Mucosa of descending colon (tissue), 3 donors: ENCODE measurements around the gene S100A16. TPM values are rescaled to one million over a fixed set of nuclear protein-coding genes. Genes with fewer than 3 reads are reported as not detected.

Experiments
- ATAC-seq: fragments of 200-7000 bp; cut with Tn5 transposase; one replicate; pipeline ENCODE4 v1.9.1; 2020; ENCODE audit warnings: mild to moderate bottlenecking, moderate library complexity
- DNase-seq, 3 donors: peaks; one replicate each; pipeline ENCODE4 v3.0.0-alpha.2; 2020
- H3K36me3 ChIP-seq: fragments of 200-600 bp; one replicate; pipeline ENCODE4 v1.8.0; 2021; ENCODE audit warnings: low read depth, mild to moderate bottlenecking
- H3K4me1 ChIP-seq: fragments of 200-600 bp; one replicate; pipeline ENCODE4 v1.8.0; 2021; ENCODE audit warnings: low read depth, mild to moderate bottlenecking
- H3K4me3 ChIP-seq: fragments of 200-600 bp; one replicate; pipeline ENCODE4 v1.8.0; 2021; ENCODE audit warnings: mild to moderate bottlenecking
- H3K9me3 ChIP-seq: fragments of 200-600 bp; one replicate; pipeline ENCODE4 v1.8.0; 2021; ENCODE audit warnings: mild to moderate bottlenecking
- intact Hi-C, 2 donors: fragments of 100-400 bp; cut with DNase I in 1 of 2; cut with micrococcal nuclease in 1 of 2; formaldehyde crosslinking; loops; one replicate each; pipeline versions ENCODE4 v1.11.0 to v1.11.1; 2022; cut with DNase I, micrococcal nuclease
- total RNA-seq, 3 donors: library from RNA; stranded (reverse); fragmentation: NEBNext Ultra II Directional in 2 of 3; extraction: Animal tissue kit (Norgen Biotek cat#: 25700) in 2 of 3; gene quantifications; one replicate each; pipeline versions ENCODE4 v1.2.1 to v1.2.4, GENCODE V29; 2021 to 2023
- TF ChIP-seq, protein P1 (sequence below): fragments of 200-600 bp; IDR thresholded peaks from one replicate; pipeline ENCODE4 v1.8.0; 2022; ENCODE audit warnings: antibody characterized with exemption, mild to moderate bottlenecking
- donor health status: DM: no; HTN: no; CAD: no; lungs with moderate emphysema.
- donor health status: DM: no; HTN: no; CAD: no.
- donor health status: DM: no; HTN: yes; CAD: no.

S100A16 gene
- total RNA-seq, 3 donors from 2014 or later = 79.9 to 156 (median 139) TPM

DNA sequence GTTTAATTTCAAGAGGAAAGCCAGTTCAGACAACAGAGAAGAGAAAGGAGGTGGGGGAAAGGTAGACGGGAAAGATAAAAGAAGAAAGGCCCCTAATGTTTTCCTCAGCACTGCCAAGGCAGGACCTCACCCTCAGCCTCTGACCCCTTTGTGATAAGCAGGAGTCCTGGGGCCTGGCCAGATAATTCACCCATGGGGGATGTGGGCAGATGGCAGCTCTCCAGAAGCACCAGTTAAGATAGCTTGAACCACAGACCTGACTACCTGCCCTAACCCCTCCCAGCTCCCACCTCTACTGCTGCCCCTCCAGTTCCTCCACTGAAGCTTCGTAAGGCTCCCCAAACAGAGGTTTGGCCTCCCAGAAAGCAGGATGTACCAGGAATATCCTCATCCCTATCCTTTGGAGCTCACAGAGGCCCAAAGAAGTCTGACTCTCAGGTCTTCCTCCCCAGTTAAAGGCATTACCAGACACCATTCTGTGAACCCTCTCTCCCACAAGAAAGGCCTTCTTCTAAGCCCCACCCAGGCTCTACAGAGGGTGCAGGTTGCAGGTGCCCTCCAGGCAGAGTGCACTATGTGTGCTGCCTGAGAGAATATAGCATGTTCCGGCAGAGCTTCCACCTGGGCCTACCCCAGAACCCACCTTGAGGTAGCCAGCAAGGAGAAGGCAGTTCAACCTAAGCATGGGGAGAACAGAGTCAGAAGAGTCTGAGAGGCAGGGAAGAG lies 36.4 kb upstream of the S100A16 start:
- intact Hi-C loops = no loop called here
- Histone ChIP-seq H3K36me3 (no peaks in the 10 kb centered on the region), H3K4me1 (peaks cover 7% of the 10 kb centered on the region), H3K4me3 (no peak overlapping the region), H3K9me3 (no peaks in the 10 kb centered on the region)
- ATAC-seq (peak; percentile 2), DNase-seq (peak in 1 of 3 donors; percentile 23)
- TF ChIP-seq, protein P1, sequence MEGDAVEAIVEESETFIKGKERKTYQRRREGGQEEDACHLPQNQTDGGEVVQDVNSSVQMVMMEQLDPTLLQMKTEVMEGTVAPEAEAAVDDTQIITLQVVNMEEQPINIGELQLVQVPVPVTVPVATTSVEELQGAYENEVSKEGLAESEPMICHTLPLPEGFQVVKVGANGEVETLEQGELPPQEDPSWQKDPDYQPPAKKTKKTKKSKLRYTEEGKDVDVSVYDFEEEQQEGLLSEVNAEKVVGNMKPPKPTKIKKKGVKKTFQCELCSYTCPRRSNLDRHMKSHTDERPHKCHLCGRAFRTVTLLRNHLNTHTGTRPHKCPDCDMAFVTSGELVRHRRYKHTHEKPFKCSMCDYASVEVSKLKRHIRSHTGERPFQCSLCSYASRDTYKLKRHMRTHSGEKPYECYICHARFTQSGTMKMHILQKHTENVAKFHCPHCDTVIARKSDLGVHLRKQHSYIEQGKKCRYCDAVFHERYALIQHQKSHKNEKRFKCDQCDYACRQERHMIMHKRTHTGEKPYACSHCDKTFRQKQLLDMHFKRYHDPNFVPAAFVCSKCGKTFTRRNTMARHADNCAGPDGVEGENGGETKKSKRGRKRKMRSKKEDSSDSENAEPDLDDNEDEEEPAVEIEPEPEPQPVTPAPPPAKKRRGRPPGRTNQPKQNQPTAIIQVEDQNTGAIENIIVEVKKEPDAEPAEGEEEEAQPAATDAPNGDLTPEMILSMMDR = no peak

DNA sequence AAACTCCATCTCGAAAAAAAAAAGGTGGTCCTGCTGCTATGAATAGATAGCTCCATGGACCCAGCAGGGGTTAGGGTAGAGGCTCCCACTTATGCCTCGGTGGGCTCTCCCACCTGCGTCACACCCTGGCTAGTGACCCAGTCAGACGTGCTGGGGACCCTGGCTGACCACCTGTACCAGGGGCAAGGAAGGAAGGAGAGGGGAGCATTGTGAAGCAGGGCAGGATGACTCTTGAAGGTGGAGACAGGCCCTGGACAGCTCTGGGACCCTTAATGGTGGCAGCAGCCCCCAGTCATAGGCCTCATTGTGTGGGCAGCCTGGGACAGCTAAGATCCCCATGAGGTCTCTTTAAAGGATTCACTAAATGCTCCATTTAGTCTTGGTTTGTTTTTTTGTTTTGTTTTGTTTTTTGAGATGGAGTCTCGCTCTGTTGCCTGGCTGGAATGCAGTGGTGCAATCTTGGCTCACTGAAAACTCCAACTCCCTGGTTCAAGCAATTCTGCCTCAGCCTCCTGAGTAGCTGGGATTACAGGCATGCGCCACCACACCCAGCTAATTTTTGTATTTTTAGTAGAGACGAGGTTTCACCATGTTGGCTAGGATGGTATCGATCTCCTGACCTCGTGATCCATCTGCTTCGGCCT lies 35.2 kb upstream of the S100A16 start:
- peak in 1 of 3 donors; percentile 32 for DNase-seq
- H3K36me3 ChIP-seq = no peaks in the 10 kb centered on the region
- no peak for ATAC-seq
- H3K9me3 ChIP-seq = no peaks in the 10 kb centered on the region
- no peak overlapping the region for H3K4me3 ChIP-seq
- intact Hi-C loops = no loop called here
- H3K4me1 ChIP-seq = peaks cover 7% of the 10 kb centered on the region
- TF ChIP-seq, protein P1 = no peak

DNA sequence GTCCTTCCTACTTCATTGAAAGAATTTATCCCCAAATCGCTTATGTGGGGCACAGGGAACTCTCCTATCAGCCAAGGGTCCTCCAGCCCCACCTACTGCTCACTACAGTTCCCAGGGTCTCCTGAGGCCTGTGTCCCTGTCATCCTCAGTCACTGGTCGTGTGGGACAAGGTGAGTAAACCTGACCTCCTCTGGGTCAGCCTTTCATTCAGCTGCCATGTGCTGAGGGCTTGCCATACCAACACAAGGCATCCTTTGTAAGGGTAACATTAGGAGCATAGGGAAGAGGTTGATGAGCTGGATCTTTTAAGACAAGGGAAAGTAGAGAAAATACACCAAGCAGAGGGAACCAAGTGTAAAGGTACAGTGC lies 34.4 kb upstream of the S100A16 start:
- H3K4me1 ChIP-seq = no peaks in the 10 kb centered on the region
- no peaks in the 10 kb centered on the region for H3K36me3 ChIP-seq
- TF ChIP-seq, protein P1 = no peak

DNA sequence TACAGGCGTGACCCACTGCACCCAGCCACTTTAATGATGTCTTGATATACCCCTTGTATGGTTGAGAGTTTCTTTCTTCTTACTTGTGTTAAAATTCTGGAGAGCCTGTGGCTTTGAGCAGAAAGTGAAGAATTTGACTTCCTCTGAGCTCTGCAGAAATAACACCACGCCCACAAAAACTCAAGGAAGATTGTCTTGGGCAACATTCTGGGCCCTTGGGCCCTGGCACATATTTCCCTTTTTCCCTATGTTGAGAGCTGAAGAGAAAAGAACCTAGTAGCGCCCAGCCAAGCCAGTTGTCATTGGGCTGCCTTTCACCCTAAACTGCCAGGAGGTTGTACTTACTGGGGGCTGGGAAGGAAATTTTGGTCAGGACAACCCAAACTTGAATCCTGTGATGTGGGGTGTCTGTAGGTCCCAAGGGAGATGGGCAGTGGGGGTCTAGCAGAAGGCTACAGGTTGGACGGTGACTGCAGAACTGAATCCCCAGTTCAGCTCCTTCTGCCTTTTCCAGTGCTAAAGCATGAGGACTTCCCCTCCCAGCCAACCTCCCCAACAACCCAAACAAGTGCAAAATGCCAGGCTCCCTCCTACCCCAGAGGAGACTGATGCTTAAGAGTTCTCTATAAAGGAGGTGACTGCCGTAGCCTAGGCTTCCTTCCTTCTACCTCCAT lies 33.9 kb upstream of the S100A16 start:
- TF ChIP-seq, protein P1 = no peak
- Histone ChIP-seq H3K9me3 (no peaks in the 10 kb centered on the region), H3K36me3 (peaks cover 5% of the 10 kb centered on the region), H3K4me3 (no peak overlapping the region), H3K4me1 (no peaks in the 10 kb centered on the region)
- no peak for DNase-seq
- intact Hi-C loops = no loop called here
- ATAC-seq = peak; percentile 10

More for the DNA sequence above, 34.4 kb upstream of the S100A16 start:
- intact Hi-C loops = no loop called here
- DNase-seq (no peak), ATAC-seq (peak; percentile 12)
- H3K9me3 ChIP-seq = no peaks in the 10 kb centered on the region
- no peak overlapping the region for H3K4me3 ChIP-seq

DNA sequence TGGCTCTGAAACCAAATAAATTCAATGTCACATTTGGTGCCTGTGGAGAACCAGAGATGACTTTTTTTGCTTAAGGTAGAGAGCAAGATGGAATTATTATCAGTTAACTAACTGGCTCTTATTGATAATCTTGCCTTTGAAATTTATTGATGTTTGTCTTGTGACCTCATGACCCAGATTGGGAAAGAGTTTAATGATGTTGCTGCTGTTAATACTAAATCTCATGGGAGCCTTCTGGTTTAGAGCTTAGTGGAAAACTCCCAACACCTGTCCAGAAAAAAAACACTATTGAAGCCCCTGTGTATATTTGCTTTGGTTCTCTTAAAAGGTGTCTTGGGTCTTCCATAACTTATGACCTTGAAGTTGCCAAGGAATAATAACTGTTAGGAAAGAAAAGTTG lies 30.9 kb upstream of the S100A16 start:
- DNase-seq (no peak), ATAC-seq (no peak)
- TF ChIP-seq, protein P1 = no peak
- no peak overlapping the region for H3K4me3 ChIP-seq
- intact Hi-C loops = no loop called here
- H3K4me1 ChIP-seq = no peaks in the 10 kb centered on the region
- no peaks in the 10 kb centered on the region for H3K9me3 ChIP-seq
- peaks cover 13% of the 10 kb centered on the region for H3K36me3 ChIP-seq
